HEK293T (cell line): ENCODE data around the gene TGFBR3L.
"Not testable (repeated sequence)": the region's sequence is repeated elsewhere in the genome, so short reads cannot be mapped to it uniquely, and the experiment has no call there.

Source experiments
- CTCF ChIA-PET: fragments of 350-600 bp; formaldehyde crosslinking; extraction: SDS; loops from one replicate; lab custom pipeline; 2021; ENCODE audit warnings: antibody characterized with exemption, inconsistent platforms; lab: Yijun Ruan, JAX
- POLR2A ChIA-PET: fragments of 350-600 bp; formaldehyde crosslinking; extraction: SDS; loops from one replicate; lab custom pipeline; 2020; ENCODE audit warnings: antibody characterized with exemption, inconsistent platforms; lab: Yijun Ruan, JAX
- DNase-seq: peaks from one replicate; pipeline ENCODE4 v3.0.0; 2012; ENCODE audit warnings: mixed read lengths; ENCODE audit errors: extremely low spot score
- BHLHE40 ChIP-seq: fragments of 450-650 bp; IDR thresholded peaks from 2 replicates; pipeline ENCODE4 v1.6.1; 2016; ENCODE audit warnings: mild to moderate bottlenecking, moderate library complexity, borderline replicate concordance
- CTBP1 ChIP-seq: fragments of 450-650 bp; IDR thresholded peaks from 2 replicates; pipeline ENCODE4 v1.6.1; 2016; ENCODE audit warnings: borderline replicate concordance
- ELF4 ChIP-seq: fragments of 450-650 bp; IDR thresholded peaks from 2 replicates; pipeline ENCODE4 v1.6.1; 2017; ENCODE audit warnings: antibody characterized with exemption
- FOXA1 ChIP-seq: fragments of 450-650 bp; IDR thresholded peaks from 2 replicates; pipeline ENCODE4 v1.6.1; 2016; ENCODE audit warnings: mild to moderate bottlenecking
- FOXM1 ChIP-seq: fragments of 450-650 bp; IDR thresholded peaks from 2 replicates; pipeline ENCODE4 v1.6.1; 2017; ENCODE audit warnings: mild to moderate bottlenecking, borderline replicate concordance
- HDGF ChIP-seq: fragments of 450-650 bp; IDR thresholded peaks from 2 replicates; pipeline ENCODE4 v1.6.1; 2017; ENCODE audit warnings: antibody characterized with exemption, borderline replicate concordance
- L3MBTL2 ChIP-seq: fragments of 450-650 bp; conservative IDR thresholded peaks from 2 replicates; pipeline ENCODE4 v1.6.1; 2016; ENCODE audit warnings: mild to moderate bottlenecking
- LEF1 ChIP-seq: fragments of 450-650 bp; IDR thresholded peaks from 2 replicates; pipeline ENCODE4 v1.6.1; 2017; ENCODE audit warnings: mild to moderate bottlenecking, borderline replicate concordance
- NFRKB ChIP-seq: fragments of 450-650 bp; IDR thresholded peaks from 2 replicates; pipeline ENCODE4 v1.6.1; 2016; ENCODE audit warnings: mild to moderate bottlenecking, moderate library complexity
- PKNOX1 ChIP-seq: fragments of 450-650 bp; IDR thresholded peaks from 2 replicates; pipeline ENCODE4 v1.6.1; 2016
- SP1 ChIP-seq: fragments of 450-650 bp; IDR thresholded peaks from 2 replicates; pipeline ENCODE4 v1.6.1; 2017
- SUZ12 ChIP-seq: fragments of 450-650 bp; IDR thresholded peaks from 2 replicates; pipeline ENCODE4 v1.6.1; 2016; ENCODE audit warnings: mild to moderate bottlenecking
- TARDBP ChIP-seq: fragments of 450-650 bp; IDR thresholded peaks from 2 replicates; pipeline ENCODE4 v1.6.1; 2016
- ZNF384 ChIP-seq: fragments of 450-650 bp; IDR thresholded peaks from 2 replicates; pipeline ENCODE4 v1.6.1; 2016

TGFBR3L gene

GRCh38 chr19:7888145-7888825 is 26.3 kb upstream of the TGFBR3L start, which contains the start of gene LRRC8E:
TSS of gene LRRC8E (plus strand) at chr19:7888510. CDS start at chr19:7895604, 7,094 bp downstream.
- peak; percentile 80 for DNase-seq
- ChIA-PET CTCF (interaction anchor here (1.3 kb wide), 1 partner anchor 19 kb away, joined by 5 read pairs; no protein-coding TSS in a partner anchor), POLR2A (interaction anchor here (0.6 to 2.7 kb wide), 11 partner anchors 10 to 56 kb away, joined by 3 to 14 read pairs (median 6); partner anchors contain the start of genes MAP2K7 and SNAPC2)
- no peak for TF ChIP-seq SP1
- TF ChIP-seq BHLHE40: no peak
- TF ChIP-seq HDGF: no peak
- TF ChIP-seq FOXM1: no peak
- TF ChIP-seq NFRKB: no peak
- TF ChIP-seq LEF1: no peak
- no peak for TF ChIP-seq TARDBP

GRCh38 chr19:7888826-7889217 is 25.8 kb upstream of the TGFBR3L start:
- ChIA-PET POLR2A (interaction anchor here (1.0 to 2.7 kb wide), 6 partner anchors 9 to 31 kb away, joined by 3 to 14 read pairs (median 7); partner anchors contain the start of genes MAP2K7 and SNAPC2), CTCF (interaction anchor here (1.3 kb wide), 1 partner anchor 19 kb away, joined by 5 read pairs; no protein-coding TSS in a partner anchor)
- DNase-seq: no peak
- no peak for TF ChIP-seq TARDBP
- no peak for TF ChIP-seq SP1
- no peak for TF ChIP-seq FOXM1
- TF ChIP-seq L3MBTL2: no peak
- TF ChIP-seq CTBP1: no peak
- TF ChIP-seq PKNOX1: no peak
- TF ChIP-seq ZNF384: no peak

GRCh38 chr19:7893362-7894101 is 21.1 kb upstream of the TGFBR3L start:
- POLR2A ChIA-PET: interaction anchor here (1.3 kb wide), 1 partner anchor 10 kb away, joined by 5 read pairs; the partner anchor contains the start of gene MAP2K7
- DNase-seq, CTCF ChIA-PET: not testable (repeated sequence)

GRCh38 chr19:7894612-7895309 is 19.9 kb upstream of the TGFBR3L start:
- DNase-seq: no peak
- TF ChIP-seq ZNF384: no peak
- TF ChIP-seq NFRKB: no peak
- TF ChIP-seq BHLHE40: no peak
- TF ChIP-seq FOXM1: no peak
- TF ChIP-seq FOXA1: no peak
- TF ChIP-seq HDGF: no peak
- no peak for TF ChIP-seq PKNOX1
- no peak for TF ChIP-seq L3MBTL2
- TF ChIP-seq CTBP1: no peak
- POLR2A ChIA-PET: interaction anchor here (1.3 kb wide), 1 partner anchor 9 kb away, joined by 5 read pairs; the partner anchor contains the start of gene MAP2K7
- CTCF ChIA-PET: no interaction called here

GRCh38 chr19:7895565-7895964 is 19.1 kb upstream of the TGFBR3L start:
- no peak for TF ChIP-seq CTBP1
- no peak for TF ChIP-seq LEF1
- no peak for TF ChIP-seq SUZ12
- TF ChIP-seq FOXM1: no peak
- TF ChIP-seq NFRKB: no peak
- no peak for TF ChIP-seq HDGF
- ChIA-PET CTCF (no interaction called here), POLR2A (no interaction called here)
- no peak for DNase-seq

- TF ChIP-seq TARDBP: no peak
- TF ChIP-seq FOXA1: no peak
- TF ChIP-seq ELF4: no peak
- no peak for TF ChIP-seq PKNOX1
- TF ChIP-seq FOXM1: no peak
- TF ChIP-seq BHLHE40: no peak
- TF ChIP-seq SP1: no peak
- no peak for TF ChIP-seq LEF1
- DNase-seq: no peak
- POLR2A ChIA-PET: interaction anchor here (1.4 kb wide), 1 partner anchor 23 kb away, joined by 3 read pairs; the partner anchor contains the start of gene SNAPC2
- CTCF ChIA-PET: interaction anchor here (0.6 kb wide), 1 partner anchor 22 kb away, joined by 3 read pairs; no protein-coding TSS in a partner anchor
Measured at GRCh38 chr19:7897292-7897691, 17.3 kb upstream of the TGFBR3L start.
